ENCODE data around the gene PCNX1.

PCNX1 gene

DNA sequence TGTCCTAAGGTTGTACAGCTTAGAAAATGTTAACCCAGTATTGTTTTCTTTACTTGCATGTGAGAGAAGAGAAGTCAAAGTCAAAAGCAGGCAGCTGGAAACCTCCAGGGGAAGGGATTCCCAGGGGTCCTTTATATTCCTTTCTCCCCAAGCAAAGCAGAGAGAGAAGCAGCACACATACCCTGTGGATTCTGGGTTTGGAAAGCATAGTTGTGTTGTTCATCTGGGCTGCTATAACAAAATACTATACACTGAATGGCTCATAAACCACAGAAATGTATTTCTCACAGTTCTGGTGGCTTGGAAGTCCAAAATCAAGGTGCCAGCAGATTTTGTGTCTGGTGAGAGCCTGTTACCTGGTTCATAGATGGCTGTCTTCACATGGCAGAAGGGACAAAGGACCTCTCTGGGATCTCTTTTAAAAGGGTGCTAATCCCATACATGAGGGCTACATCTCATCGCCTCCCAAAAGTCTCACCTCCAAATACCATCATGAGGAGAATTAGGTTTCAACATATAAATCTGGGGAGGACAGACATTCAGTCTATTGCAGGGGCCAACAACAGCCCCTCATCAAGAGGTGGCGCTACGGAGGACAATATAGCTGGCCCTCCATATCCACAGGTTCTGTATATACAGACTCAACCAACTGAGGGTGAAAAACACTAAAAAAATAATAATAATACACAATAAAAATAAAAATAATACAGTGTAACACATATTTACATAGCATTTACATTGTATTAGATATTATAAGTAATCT is 19.3 kb upstream of the PCNX1 start:
- Histone ChIP-seq H3K4me3 (replicated peaks; ENCODE audit: low read depth, low read length) (peak overlapping the region; percentile 19; the same call in 1 of the 2 replicates), H3K27me3 (replicated peaks; ENCODE audit: control insufficient read depth, insufficient read depth, low read length) (no peaks in the 10 kb centered on the region)
- DNase-seq (ENCODE audit: extremely low read depth, insufficient read length): no peak

GRCh38 chr14:70888681-70889175 is 18.5 kb upstream of the PCNX1 start:
- Histone ChIP-seq H3K36me3 (ENCODE audit: control insufficient read depth, insufficient read depth, low read length) (no peaks in the 10 kb centered on the region), H3K27me3 (replicated peaks; ENCODE audit: control insufficient read depth, insufficient read depth, low read length) (no peaks in the 10 kb centered on the region), H3K4me3 (replicated peaks; ENCODE audit: low read depth, low read length) (no peak overlapping the region)
- no peak for DNase-seq (ENCODE audit: extremely low read depth, insufficient read length)
- TF ChIP-seq CTCF (IDR thresholded peaks at IDR 0.05; ENCODE audit: insufficient read depth, low read length, poor library complexity, severe bottlenecking): no peak

More for the DNA sequence above, 19.3 kb upstream of the PCNX1 start:
- no peak for TF ChIP-seq CTCF (IDR thresholded peaks at IDR 0.05; ENCODE audit: insufficient read depth, low read length, poor library complexity, severe bottlenecking)
- no peaks in the 10 kb centered on the region for H3K36me3 ChIP-seq (ENCODE audit: control insufficient read depth, insufficient read depth, low read length)

DNA sequence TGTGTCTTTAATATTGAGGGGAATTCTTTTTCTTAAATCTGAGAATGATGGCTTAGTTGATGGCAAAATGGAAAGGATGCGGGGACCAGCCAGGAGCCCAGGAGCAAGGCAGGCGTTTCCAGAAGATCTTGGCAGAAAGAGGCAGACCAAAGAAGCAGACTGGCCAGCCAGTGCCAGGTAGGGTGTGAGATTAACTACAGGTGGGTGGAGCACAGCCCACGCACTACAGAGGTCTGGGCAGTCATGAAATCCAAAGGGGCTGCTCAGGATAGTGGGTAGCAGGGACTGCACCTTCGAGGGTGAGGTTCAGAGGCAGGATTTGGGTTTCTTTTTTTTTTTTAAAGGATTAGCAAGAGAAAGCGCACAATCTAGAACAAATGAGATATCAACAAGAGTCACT is 17.7 kb upstream of the PCNX1 start:
- Histone ChIP-seq H3K27me3 (replicated peaks; ENCODE audit: control insufficient read depth, insufficient read depth, low read length) (no peaks in the 10 kb centered on the region), H3K4me3 (replicated peaks; ENCODE audit: low read depth, low read length) (no peak overlapping the region), H3K36me3 (ENCODE audit: control insufficient read depth, insufficient read depth, low read length) (no peaks in the 10 kb centered on the region)
- no peak for DNase-seq (ENCODE audit: extremely low read depth, insufficient read length)
- TF ChIP-seq CTCF (IDR thresholded peaks at IDR 0.05; ENCODE audit: insufficient read depth, low read length, poor library complexity, severe bottlenecking): no peak

DNA sequence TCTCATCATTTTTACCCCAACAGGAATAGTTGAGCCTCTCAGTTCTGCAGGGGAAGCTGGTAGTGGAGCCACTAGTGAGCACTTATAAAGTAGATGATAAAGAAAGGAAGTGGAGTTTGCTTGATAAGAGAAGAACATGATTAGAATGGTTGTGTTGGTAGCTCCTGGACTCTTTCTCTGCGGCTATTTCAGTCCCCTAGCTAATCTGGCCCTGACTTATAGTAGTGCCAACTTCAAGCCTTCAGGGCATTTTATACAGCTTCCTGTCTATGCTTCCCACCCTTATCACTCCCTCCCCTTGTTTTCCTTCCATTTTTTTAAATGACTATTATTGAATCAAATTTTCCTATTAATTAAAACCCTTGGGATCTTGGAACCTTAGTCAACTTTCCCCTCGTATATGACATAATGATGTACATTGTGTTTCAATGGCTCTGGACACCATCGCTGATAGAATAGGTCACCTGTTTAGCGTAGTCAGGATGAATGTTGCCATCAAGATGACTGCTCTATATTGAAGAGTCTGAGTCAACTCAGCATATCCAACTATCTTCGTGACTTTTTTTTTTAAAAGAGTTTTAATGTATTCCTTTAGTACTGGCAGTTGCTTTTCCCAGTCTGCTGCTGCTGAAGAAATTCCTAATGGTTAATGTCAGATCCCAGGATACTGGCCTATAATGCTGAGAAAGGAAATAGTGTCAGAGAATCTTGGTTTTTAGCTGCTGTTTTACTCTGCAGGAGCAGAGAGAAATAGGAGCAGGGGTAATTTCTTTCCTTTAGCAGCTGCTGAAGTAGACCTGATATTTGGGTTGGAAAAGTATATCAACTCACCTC is 16.2 kb upstream of the PCNX1 start:
- Histone ChIP-seq H3K27me3 (replicated peaks; ENCODE audit: control insufficient read depth, insufficient read depth, low read length) (no peaks in the 10 kb centered on the region), H3K36me3 (ENCODE audit: control insufficient read depth, insufficient read depth, low read length) (no peaks in the 10 kb centered on the region), H3K4me3 (replicated peaks; ENCODE audit: low read depth, low read length) (no peak overlapping the region)
- no peak for TF ChIP-seq CTCF (IDR thresholded peaks at IDR 0.05; ENCODE audit: insufficient read depth, low read length, poor library complexity, severe bottlenecking)
- no peak for DNase-seq (ENCODE audit: extremely low read depth, insufficient read length)

DNA sequence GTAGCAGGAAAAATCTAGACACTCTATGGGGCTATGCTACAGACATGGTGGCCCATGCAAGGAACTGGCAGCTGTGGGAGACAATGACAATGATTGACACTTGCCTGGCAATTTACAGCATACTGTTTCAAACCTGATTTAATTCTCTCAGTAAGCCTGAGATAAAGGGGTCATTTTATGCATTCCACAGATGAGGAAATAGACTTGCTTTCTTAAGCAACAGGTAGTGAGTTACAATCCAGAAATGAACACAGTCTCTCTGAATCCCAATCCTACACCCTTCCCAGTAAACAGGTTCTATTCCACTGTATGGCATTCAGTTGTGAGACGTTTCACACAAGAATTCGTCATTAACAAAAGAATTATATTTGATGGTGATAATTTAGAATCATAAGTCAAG is 15.5 kb upstream of the PCNX1 start:
- Histone ChIP-seq H3K27me3 (replicated peaks; ENCODE audit: control insufficient read depth, insufficient read depth, low read length) (no peaks in the 10 kb centered on the region), H3K4me3 (replicated peaks; ENCODE audit: low read depth, low read length) (no peak overlapping the region), H3K36me3 (ENCODE audit: control insufficient read depth, insufficient read depth, low read length) (no peaks in the 10 kb centered on the region)
- DNase-seq (ENCODE audit: extremely low read depth, insufficient read length): no peak
- TF ChIP-seq CTCF (IDR thresholded peaks at IDR 0.05; ENCODE audit: insufficient read depth, low read length, poor library complexity, severe bottlenecking): no peak
